IPS-NIHi11 (cell line): ENCODE data around the gene LDLR.
A peak's percentile ranks its signal among the peaks of the same experiment; 100 is the strongest.
"Not testable (repeated sequence)": the region's sequence is repeated elsewhere in the genome, so short reads cannot be mapped to it uniquely, and the experiment has no call there.

ENCODE experiments used
- DNase-seq: peaks from one replicate; pipeline ENCODE4 v3.0.0; 2012; ENCODE audit warnings: mixed read lengths, low spot score

Gene LDLR

DNA sequence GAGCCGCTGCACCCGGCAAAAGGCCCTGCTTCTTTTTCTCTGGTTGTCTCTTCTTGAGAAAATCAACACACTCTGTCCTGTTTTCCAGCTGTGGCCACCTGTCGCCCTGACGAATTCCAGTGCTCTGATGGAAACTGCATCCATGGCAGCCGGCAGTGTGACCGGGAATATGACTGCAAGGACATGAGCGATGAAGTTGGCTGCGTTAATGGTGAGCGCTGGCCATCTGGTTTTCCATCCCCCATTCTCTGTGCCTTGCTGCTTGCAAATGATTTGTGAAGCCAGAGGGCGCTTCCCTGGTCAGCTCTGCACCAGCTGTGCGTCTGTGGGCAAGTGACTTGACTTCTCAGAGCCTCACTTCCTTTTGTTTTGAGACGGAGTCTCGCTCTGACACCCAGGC lies 17.2 kb downstream of the LDLR start:
- no peak for DNase-seq

GRCh38 chr19:11108746-11109145 lies 19.5 kb downstream of the LDLR start:
- no peak for DNase-seq

DNA sequence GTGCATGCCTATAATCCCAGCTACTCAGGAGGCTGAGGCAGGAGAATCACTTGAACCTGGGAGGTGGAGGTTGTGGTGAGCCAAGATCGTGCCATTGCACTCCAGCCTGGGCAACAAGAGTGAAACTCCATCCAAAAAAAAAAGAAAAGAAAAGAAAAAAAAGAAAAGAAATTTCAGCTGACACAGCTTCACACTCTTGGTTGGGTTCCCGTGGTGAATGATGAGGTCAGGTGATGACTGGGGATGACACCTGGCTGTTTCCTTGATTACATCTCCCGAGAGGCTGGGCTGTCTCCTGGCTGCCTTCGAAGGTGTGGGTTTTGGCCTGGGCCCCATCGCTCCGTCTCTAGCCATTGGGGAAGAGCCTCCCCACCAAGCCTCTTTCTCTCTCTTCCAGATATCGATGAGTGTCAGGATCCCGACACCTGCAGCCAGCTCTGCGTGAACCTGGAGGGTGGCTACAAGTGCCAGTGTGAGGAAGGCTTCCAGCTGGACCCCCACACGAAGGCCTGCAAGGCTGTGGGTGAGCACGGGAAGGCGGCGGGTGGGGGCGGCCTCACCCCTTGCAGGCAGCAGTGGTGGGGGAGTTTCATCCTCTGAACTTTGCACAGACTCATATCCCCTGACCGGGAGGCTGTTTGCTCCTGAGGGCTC lies 22.0 kb downstream of the LDLR start:
- DNase-seq: no peak

DNA sequence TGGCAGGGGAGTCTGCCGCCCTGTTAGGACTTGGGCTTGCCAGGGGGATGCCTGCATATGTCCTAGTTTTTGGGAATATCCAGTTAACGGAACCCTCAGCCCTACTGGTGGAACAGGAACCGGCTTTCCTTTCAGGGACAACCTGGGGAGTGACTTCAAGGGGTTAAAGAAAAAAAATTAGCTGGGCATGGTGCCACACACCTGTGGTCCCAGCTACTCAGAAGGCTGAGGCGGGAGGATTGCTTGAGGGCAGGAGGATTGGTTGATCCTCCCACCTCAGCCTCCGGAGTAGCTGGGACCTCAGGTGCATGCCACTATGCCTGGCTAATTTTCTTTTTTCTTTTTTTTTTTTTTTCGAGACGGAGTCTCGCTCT lies 22.5 kb downstream of the LDLR start:
- DNase-seq: no peak

- no peak for DNase-seq
Measured at GRCh38 chr19:11113140-11113708, 24.0 kb downstream of the LDLR start.

- DNase-seq: no peak
Measured at GRCh38 chr19:11115042-11115441, 25.8 kb downstream of the LDLR start.

- DNase-seq: no peak
Measured at GRCh38 chr19:11115895-11116446, 26.7 kb downstream of the LDLR start.

- no peak for DNase-seq
Measured at GRCh38 chr19:11116507-11116906, 27.2 kb downstream of the LDLR start.

DNA sequence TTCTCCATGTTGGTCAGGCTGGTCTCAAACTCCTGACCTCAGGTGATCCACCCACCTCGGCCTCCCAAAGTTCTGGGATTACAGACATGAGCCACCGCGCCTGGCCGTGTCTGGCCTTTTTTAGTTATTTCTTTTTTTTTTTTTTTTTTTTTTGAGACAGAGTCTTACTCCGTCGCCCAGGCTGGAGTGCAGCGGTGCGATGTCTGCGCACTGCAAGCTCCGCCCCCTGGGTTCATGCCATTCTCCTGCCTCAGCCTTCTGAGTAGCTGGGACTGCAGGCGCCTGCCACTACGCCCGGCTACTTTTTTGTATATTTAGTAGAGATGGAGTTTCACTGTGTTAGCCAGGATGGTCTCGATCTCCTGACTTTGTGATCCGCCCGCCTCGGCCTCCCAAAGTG lies 32.7 kb downstream of the LDLR start:
- not testable (repeated sequence) for DNase-seq

GRCh38 chr19:11123114-11123513 lies 33.9 kb downstream of the LDLR start:
- no peak for DNase-seq

GRCh38 chr19:11124157-11124556 lies 34.9 kb downstream of the LDLR start:
- not testable (repeated sequence) for DNase-seq

DNA sequence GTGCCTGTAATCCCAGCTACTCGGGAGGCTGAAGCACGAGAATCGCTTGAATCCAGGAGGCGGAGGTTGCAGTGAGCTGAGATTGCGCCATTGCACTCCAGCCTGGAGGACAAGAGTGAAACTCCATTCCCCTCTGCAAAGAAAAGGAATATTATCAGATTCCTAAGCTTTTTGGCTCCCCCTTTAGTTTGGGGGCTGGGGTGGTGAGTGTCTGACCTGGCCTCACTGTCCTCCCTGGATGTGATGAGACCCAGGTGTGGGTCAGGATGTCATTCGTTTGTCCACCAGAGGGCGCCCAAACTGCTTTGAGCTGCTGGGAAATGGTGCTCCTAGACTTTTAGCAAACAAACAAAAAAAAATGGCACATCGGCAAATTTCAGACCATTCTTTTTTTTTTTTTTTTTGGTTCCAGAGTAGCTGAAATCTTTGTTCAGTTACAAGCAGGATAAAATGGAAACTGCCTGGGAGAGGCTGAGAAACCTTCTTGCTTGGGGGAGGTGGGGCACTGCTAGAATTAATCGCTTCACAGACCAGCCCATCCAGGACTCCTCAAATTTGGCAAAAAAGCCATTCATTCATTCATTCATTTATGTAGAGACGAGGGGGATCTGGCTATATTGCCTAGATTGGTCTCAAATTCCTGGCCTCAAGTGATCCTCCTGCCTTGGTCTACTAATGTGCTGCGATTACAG lies 36.9 kb downstream of the LDLR start:
- peak; percentile 76 for DNase-seq

DNA sequence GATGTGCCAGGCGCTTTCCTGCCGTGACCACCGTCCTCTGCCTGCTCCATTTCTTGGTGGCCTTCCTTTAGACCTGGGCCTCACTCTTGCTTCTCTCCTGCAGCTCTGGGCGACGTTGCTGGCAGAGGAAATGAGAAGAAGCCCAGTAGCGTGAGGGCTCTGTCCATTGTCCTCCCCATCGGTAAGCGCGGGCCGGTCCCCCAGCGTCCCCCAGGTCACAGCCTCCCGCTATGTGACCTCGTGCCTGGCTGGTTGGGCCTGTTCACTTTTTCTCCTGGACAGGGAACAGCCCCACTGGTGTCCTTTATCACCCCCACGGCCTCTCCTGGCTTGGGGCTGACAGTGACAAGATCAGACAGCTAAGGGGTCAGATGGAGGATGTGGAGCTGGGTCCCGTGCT lies 38.6 kb downstream of the LDLR start:
- DNase-seq: no peak

GRCh38 chr19:11130824-11131455 lies 41.7 kb downstream of the LDLR start:
- peak; percentile 87 for DNase-seq

- no peak for DNase-seq
Measured at GRCh38 chr19:11131471-11131870, 42.2 kb downstream of the LDLR start.

DNA sequence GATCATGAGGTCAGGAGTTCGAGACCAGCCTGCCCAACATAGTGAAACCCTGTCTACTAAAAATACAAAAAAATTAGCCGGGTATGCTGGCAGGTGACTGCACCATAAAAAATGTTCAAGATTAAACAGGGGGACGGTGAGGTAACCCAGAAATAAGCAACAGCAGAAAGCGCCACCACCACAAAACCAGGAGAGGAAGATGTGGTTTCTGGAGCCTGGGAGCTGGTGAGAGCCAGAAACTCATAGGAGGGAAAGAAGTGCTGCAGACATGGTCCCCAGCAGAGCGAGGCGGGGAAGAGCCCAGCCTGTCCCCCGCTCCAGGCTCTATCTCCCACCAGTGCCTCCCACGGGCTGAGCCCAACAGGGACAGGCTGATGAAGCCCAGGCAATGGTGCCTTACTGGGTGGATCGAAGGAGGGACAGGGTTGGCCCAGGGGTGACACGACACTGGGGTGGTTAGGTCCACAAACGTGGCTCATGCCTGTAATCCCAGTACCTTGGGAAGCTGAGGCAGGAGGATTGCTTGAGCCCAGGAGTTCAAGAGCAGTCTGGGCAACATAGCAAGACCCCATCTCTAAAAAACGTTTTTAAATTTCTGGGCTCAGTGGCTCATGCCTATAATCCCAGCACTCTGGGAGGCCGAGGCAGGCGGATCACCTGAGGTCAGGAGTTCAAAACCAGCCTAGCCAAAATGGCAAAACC lies 47.3 kb downstream of the LDLR start:
- DNase-seq: peak; percentile 6

- peak; percentile 84 for DNase-seq
Measured at GRCh38 chr19:11137542-11138384, 48.5 kb downstream of the LDLR start.

- DNase-seq: peak; percentile 50
Measured at GRCh38 chr19:11138601-11139300, 49.5 kb downstream of the LDLR start.

DNA sequence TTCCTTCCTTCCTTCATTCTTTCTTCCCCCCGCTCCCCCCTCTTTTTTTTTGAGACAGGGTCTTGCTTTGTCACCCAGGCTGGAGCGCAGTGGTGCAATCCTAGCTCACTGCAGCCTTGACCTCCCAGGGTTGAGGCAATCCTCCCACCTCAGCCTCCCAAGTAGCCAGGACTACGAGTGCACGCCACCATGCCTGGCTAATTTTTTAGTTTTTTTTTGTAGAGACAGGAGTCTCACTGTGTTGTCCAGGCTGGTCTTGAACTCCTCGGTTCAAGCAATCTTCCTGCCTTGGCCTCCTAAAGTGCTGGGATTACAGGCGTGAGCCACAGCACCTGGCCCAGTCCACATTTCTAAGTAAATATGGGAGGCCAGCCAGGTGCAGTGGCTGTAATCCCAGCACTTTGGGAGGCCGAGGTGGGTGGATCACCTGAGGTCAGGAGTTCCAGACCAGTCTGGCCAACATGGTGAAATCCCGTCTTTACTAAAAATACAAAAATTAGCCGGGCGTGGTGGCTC lies 50.8 kb downstream of the LDLR start:
- DNase-seq: not testable (repeated sequence)

DNA sequence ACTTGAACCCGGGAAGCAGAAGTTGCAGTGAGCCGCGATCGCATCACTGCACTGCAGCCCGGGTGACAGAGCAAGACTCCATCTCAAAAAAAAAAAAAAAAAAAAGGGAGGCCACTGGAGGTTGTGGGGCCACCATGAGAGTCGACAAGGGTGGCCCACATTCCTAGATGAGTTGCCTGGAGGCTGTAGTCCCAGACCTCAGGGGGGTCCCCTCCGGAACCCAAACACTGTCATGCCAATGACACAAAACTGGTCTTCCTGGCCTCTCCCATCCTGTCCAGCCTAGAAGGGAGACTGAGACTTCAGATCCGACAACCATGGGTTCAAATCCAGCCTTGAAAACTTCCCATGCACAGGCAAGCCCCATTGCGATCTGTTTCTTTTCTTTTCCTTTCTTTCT lies 51.6 kb downstream of the LDLR start:
- DNase-seq: no peak
